Vagina (tissue), 2 donors: ENCODE results near the gene NFIA. TPM values are rescaled to one million over a fixed set of nuclear protein-coding genes. Genes with fewer than 3 reads are reported as not detected.

Source experiments
- DNase-seq, 2 donors: peaks; one replicate each; pipeline ENCODE4 v3.0.0-alpha.2; 2017; ENCODE audit errors: extremely low spot score in 2 of 2
- H3K27ac ChIP-seq: fragments of 200-600 bp; sonication (generic); one replicate; pipeline ENCODE4 v1.5.1; 2019
- H3K27me3 ChIP-seq: fragments of 200-600 bp; sonication (generic); one replicate; pipeline ENCODE4 v1.5.1; 2019
- H3K36me3 ChIP-seq, 2 donors: fragments of 200-600 bp; sonication (generic); one replicate each; pipeline ENCODE4 v1.5.1; 2017 to 2019
- H3K4me1 ChIP-seq: fragments of 200-600 bp; sonication (generic); one replicate; pipeline ENCODE4 v1.5.1; 2019
- H3K4me3 ChIP-seq, 2 donors: fragments of 200-600 bp; sonication (generic); 1 replicate in 1 of 2; 2 replicates in 1 of 2; pipeline ENCODE4 v1.5.1; 2016 to 2019
- H3K9me3 ChIP-seq: fragments of 200-600 bp; sonication (generic); one replicate; pipeline ENCODE4 v1.5.1; 2019
- CTCF ChIP-seq, 3 experiments: fragments of 450-650 bp in 2 of 3; fragments of 200-600 bp in 1 of 3; sonication (generic) in 1 of 3; IDR thresholded peaks; one replicate each; pipeline ENCODE4 v1.5.1; 2017 to 2019; ENCODE audit warnings: antibody characterized with exemption in 3 of 3, mild to moderate bottlenecking in 2 of 3, moderate library complexity in 2 of 3
- POLR2A ChIP-seq, 2 donors: fragments of 450-650 bp; IDR thresholded peaks; one replicate each; pipeline ENCODE4 v1.6.1; 2017; ENCODE audit warnings: antibody characterized with exemption in 2 of 2, mild to moderate bottlenecking in 2 of 2, moderate library complexity in 2 of 2
- POLR2AphosphoS5 ChIP-seq, 2 donors: sonication (generic); formaldehyde crosslinking; IDR thresholded peaks; one replicate each; pipeline ENCODE4 v1.9.0; 2017; ENCODE audit warnings: antibody characterized with exemption in 2 of 2, mild to moderate bottlenecking in 2 of 2, low read depth in 1 of 2; ENCODE audit not compliant: insufficient read depth in 1 of 2
- intact Hi-C: fragments of 100-400 bp; cut with DNase I; formaldehyde crosslinking; loops from one replicate; pipeline ENCODE4 v1.15.1; 2023
- total RNA-seq: library from RNA; depleted of rRNA; stranded (reverse); fragments of >200 nt; gene quantifications from one replicate; pipeline ENCODE4 v1.2.3, GENCODE V29; 2016

NFIA gene
- total RNA-seq, 1 donor from 2014 or later, result 59.2 TPM

GRCh38 chr1:61452176-61453035, 370.0 kb downstream of the NFIA start:
- Histone ChIP-seq H3K27me3 (no peaks in the 10 kb centered on the region), H3K27ac (peak overlapping the region; percentile 54), H3K4me1 (peaks cover 65% of the 10 kb centered on the region), H3K36me3 (peaks cover 0 to 9% of the 10 kb centered on the region in 2 donors), H3K9me3 (no peaks in the 10 kb centered on the region), H3K4me3 (no peak overlapping the region)
- TF ChIP-seq CTCF (IDR thresholded peaks at IDR 0.05) (no peak), POLR2AphosphoS5 (IDR thresholded peaks at IDR 0.05; ENCODE audit: insufficient read depth in 1 of 2, low read depth in 1 of 2) (no peak), POLR2A (IDR thresholded peaks at IDR 0.05) (no peak)
- DNase-seq, result no peak
- intact Hi-C loops, result loop anchor here (5.0 to 10.0 kb wide), 4 partner anchors 115 to 468 kb away; partner anchors contain the start of gene NFIA

- peaks cover 56% of the 10 kb centered on the region for H3K4me1 ChIP-seq
- H3K4me3 ChIP-seq, result no peak overlapping the region
- H3K36me3 ChIP-seq, result peaks cover 0 to 9% of the 10 kb centered on the region in 2 donors
- no peaks in the 10 kb centered on the region for H3K27me3 ChIP-seq
- TF ChIP-seq POLR2AphosphoS5 (IDR thresholded peaks at IDR 0.05; ENCODE audit: insufficient read depth in 1 of 2, low read depth in 1 of 2) (peak in 1 of 2 donors; percentile 45), CTCF (IDR thresholded peaks at IDR 0.05) (peak; percentile 12 to 66 (median 58)), POLR2A (IDR thresholded peaks at IDR 0.05) (no peak)
- DNase-seq, result peak in 1 of 2 donors; percentile 95
- intact Hi-C loops, result loop anchor here (5.0 to 10.0 kb wide), 4 partner anchors 116 to 469 kb away; partner anchors contain the start of gene NFIA
- H3K9me3 ChIP-seq, result no peaks in the 10 kb centered on the region
- H3K27ac ChIP-seq, result peak overlapping the region; percentile 54
Measured at GRCh38 chr1:61453111-61453961, 371.0 kb downstream of the NFIA start.

GRCh38 chr1:61455400-61455799, 373.0 kb downstream of the NFIA start:
- DNase-seq, result no peak
- H3K27ac ChIP-seq, result no peak overlapping the region
- H3K4me1 ChIP-seq, result peaks cover 35% of the 10 kb centered on the region
- intact Hi-C loops, result loop anchor here (10.0 kb wide), 1 partner anchor 471 kb away; no protein-coding TSS in a partner anchor
- TF ChIP-seq POLR2A (IDR thresholded peaks at IDR 0.05), result no peak
- TF ChIP-seq CTCF (IDR thresholded peaks at IDR 0.05), result no peak
- no peaks in the 10 kb centered on the region for H3K9me3 ChIP-seq
- no peaks in the 10 kb centered on the region for H3K27me3 ChIP-seq
- peaks cover 0 to 9% of the 10 kb centered on the region in 2 donors for H3K36me3 ChIP-seq
- H3K4me3 ChIP-seq, result no peak overlapping the region

- Histone ChIP-seq H3K27me3 (no peaks in the 10 kb centered on the region), H3K4me3 (no peak overlapping the region), H3K27ac (no peak overlapping the region), H3K36me3 (peaks cover 0 to 16% of the 10 kb centered on the region in 2 donors), H3K4me1 (peaks cover 14% of the 10 kb centered on the region), H3K9me3 (no peaks in the 10 kb centered on the region)
- intact Hi-C loops, result loop anchor here (10.0 kb wide), 1 partner anchor 473 kb away; no protein-coding TSS in a partner anchor
- TF ChIP-seq POLR2AphosphoS5 (IDR thresholded peaks at IDR 0.05; ENCODE audit: insufficient read depth in 1 of 2, low read depth in 1 of 2) (no peak), CTCF (IDR thresholded peaks at IDR 0.05) (no peak), POLR2A (IDR thresholded peaks at IDR 0.05) (no peak)
- no peak for DNase-seq
Measured at GRCh38 chr1:61457526-61458040, 375.2 kb downstream of the NFIA start.
